ENCODE results near the gene APOL1. TPM values are rescaled to one million over a fixed set of nuclear protein-coding genes. Genes with fewer than 3 reads are reported as not detected.
A peak's percentile ranks its signal among the peaks of the same experiment; 100 is the strongest.

Gene APOL1
- polyA plus RNA-seq, 1 of the 3 experiments (the other 2 are of a cell fraction) = 0.56 TPM

GRCh38 chr22:36302439-36303114 is 49.6 kb downstream of the APOL1 start:
- H3K9me3 ChIP-seq = no peaks in the 10 kb centered on the region
- TF ChIP-seq MEF2A (IDR thresholded peaks at IDR 0.05; ENCODE audit: borderline replicate concordance, low read depth) = no peak
- no peak for TF ChIP-seq YY1 (IDR thresholded peaks at IDR 0.05; ENCODE audit: low read depth)
- no peak for TF ChIP-seq RFX5 (IDR thresholded peaks at IDR 0.05; ENCODE audit: low read length)
- TF ChIP-seq TCF12 (IDR thresholded peaks at IDR 0.05) = no peak
- TF ChIP-seq PBX3 (IDR thresholded peaks at IDR 0.05) = no peak
- peaks cover 95% of the 10 kb centered on the region for H3K79me2 ChIP-seq (ENCODE audit: insufficient read depth)
- no peaks in the 10 kb centered on the region for H3K27me3 ChIP-seq (ENCODE audit: insufficient read depth)
- no peak overlapping the region for H3K9ac ChIP-seq
- CTCF ChIA-PET = interaction anchor here (0.8 to 13.6 kb wide), 22 partner anchors 9 to 189 kb away, joined by 3 to 329 read pairs (median 9); no protein-coding TSS in a partner anchor
- 96% methylated on average over 11 of the region's 17 CpGs for WGBS (ENCODE audit: low lambda C conversion rate)
- DNase-seq = no peak
- H3K4me1 ChIP-seq (ENCODE audit: control insufficient read depth in 1 of 2, insufficient read depth in 2 of 2, low read depth in 1 of 2, low read length in 1 of 2) = no peaks in the 10 kb centered on the region
- no peak overlapping the region for H2AFZ ChIP-seq (ENCODE audit: low read depth)
- H3K36me3 ChIP-seq (replicated peaks in 1 of 2; ENCODE audit: control insufficient read depth in 1 of 2, insufficient read depth in 2 of 2, low read length in 1 of 2) = peaks cover 84 to 92% of the 10 kb centered on the region in 2 experiments
- H4K20me1 ChIP-seq (ENCODE audit: insufficient read depth) = peaks cover 82% of the 10 kb centered on the region
- peak overlapping the region in 1 of 2 experiments; percentile 4; a peak in 2 of 4 replicates for H3K27ac ChIP-seq (ENCODE audit: low read depth in 2 of 2, low read length in 1 of 2)
- no peak overlapping the region for H3K4me2 ChIP-seq
- H3F3A ChIP-seq (replicated peaks; ENCODE audit: insufficient read depth) = peaks cover 69% of the 10 kb centered on the region
- H3K9me2 ChIP-seq = no peaks in the 10 kb centered on the region
- POLR2A ChIA-PET = no interaction called here
- H3K4me3 ChIP-seq (ENCODE audit: low read depth in 2 of 2, low read length in 1 of 2) = no peak overlapping the region

GRCh38 chr22:36303115-36303467 is 50.2 kb downstream of the APOL1 start:
- H3K4me1 ChIP-seq (ENCODE audit: control insufficient read depth in 1 of 2, insufficient read depth in 2 of 2, low read depth in 1 of 2, low read length in 1 of 2) = no peaks in the 10 kb centered on the region
- no peak overlapping the region for H2AFZ ChIP-seq (ENCODE audit: low read depth)
- H3K9ac ChIP-seq = no peak overlapping the region
- H3K27me3 ChIP-seq (ENCODE audit: insufficient read depth) = no peaks in the 10 kb centered on the region
- DNase-seq = no peak
- ChIA-PET POLR2A (no interaction called here), CTCF (interaction anchor here (1.7 to 13.6 kb wide), 5 partner anchors 10 to 167 kb away, joined by 9 to 329 read pairs (median 48); no protein-coding TSS in a partner anchor)
- peaks cover 83% of the 10 kb centered on the region for H4K20me1 ChIP-seq (ENCODE audit: insufficient read depth)
- H3K36me3 ChIP-seq (replicated peaks in 1 of 2; ENCODE audit: control insufficient read depth in 1 of 2, insufficient read depth in 2 of 2, low read length in 1 of 2) = peaks cover 86 to 90% of the 10 kb centered on the region in 2 experiments
- H3K9me3 ChIP-seq = no peaks in the 10 kb centered on the region
- no peak overlapping the region for H3K27ac ChIP-seq (ENCODE audit: low read depth in 2 of 2, low read length in 1 of 2)
- H3K4me2 ChIP-seq = no peak overlapping the region
- TF ChIP-seq RAD21 (IDR thresholded peaks at IDR 0.05; ENCODE audit: low read length) = no peak
- no peak for TF ChIP-seq PBX3 (IDR thresholded peaks at IDR 0.05)
- no peak for TF ChIP-seq ELF1 (IDR thresholded peaks at IDR 0.05)
- TF ChIP-seq RCOR1 (IDR thresholded peaks at IDR 0.05; ENCODE audit: low read length) = no peak
- no peak for TF ChIP-seq CHD2 (IDR thresholded peaks at IDR 0.05; ENCODE audit: low read length, partially characterized antibody)
- TF ChIP-seq ZBTB33 (IDR thresholded peaks at IDR 0.05; ENCODE audit: borderline replicate concordance, low read depth) = no peak
- TF ChIP-seq RFX5 (IDR thresholded peaks at IDR 0.05; ENCODE audit: low read length) = no peak
- TF ChIP-seq MXI1 (IDR thresholded peaks at IDR 0.05; ENCODE audit: low read depth, low read length) = no peak
- TF ChIP-seq MEF2A (IDR thresholded peaks at IDR 0.05; ENCODE audit: borderline replicate concordance, low read depth) = no peak
- no peak for TF ChIP-seq REST (IDR thresholded peaks at IDR 0.05; ENCODE audit: low read depth, low read length)
- TF ChIP-seq NRF1 (IDR thresholded peaks at IDR 0.05; ENCODE audit: low read depth, low read length) = no peak
- no peak for TF ChIP-seq POLR2AphosphoS5 (IDR thresholded peaks at IDR 0.05; ENCODE audit: low read depth, low read length)
- TF ChIP-seq MAX (IDR thresholded peaks at IDR 0.05; ENCODE audit: low read depth) = no peak
- TF ChIP-seq FOXM1 (IDR thresholded peaks at IDR 0.05; ENCODE audit: low read depth) = no peak
- no peak for TF ChIP-seq FOXJ3 (CRISPR knock-in tag; IDR thresholded peaks at IDR 0.05)
- no peak for TF ChIP-seq FOSL2 (IDR thresholded peaks at IDR 0.05; ENCODE audit: borderline replicate concordance, low read depth)
- no peak for TF ChIP-seq USF1 (IDR thresholded peaks at IDR 0.05; ENCODE audit: borderline replicate concordance, low read depth)
- no peak for TF ChIP-seq TCF12 (IDR thresholded peaks at IDR 0.05)
- H3F3A ChIP-seq (replicated peaks; ENCODE audit: insufficient read depth) = peaks cover 68% of the 10 kb centered on the region
- no peaks in the 10 kb centered on the region for H3K9me2 ChIP-seq
- H3K79me2 ChIP-seq (ENCODE audit: insufficient read depth) = peaks cover 99% of the 10 kb centered on the region
- no peak overlapping the region for H3K4me3 ChIP-seq (ENCODE audit: low read depth in 2 of 2, low read length in 1 of 2)
- 94% methylated on average over 6 of the region's 9 CpGs for WGBS (ENCODE audit: low lambda C conversion rate)
